NCI-H748 (cell line): ENCODE results near the gene SP3.

Experiments used
- DNase-seq: peaks from one replicate; lab custom pipeline; 2025; ENCODE audit not compliant: unreplicated experiment; lab: John Stamatoyannopoulos, UW

The SP3 gene

DNA sequence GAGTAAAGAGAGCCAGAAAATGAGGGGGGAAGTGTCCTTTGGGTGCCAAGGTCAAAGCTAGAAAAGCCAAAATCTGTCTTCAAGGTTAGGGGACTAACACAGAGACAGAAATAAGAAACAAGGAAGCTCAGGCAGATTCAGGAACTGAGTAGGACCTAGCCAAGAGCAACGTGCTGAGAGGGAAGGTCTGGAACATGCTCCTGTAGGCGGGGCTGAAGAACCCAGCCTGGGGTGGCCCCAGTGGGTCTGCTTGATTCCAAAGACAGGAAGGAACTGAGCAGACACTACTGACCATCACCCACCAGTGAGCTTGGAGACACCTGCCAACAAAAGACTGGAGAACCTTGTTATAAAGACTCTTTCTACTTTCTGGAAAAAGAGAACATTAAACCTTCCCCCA lies 105.1 kb downstream of the SP3 start:
- DNase-seq, result no peak

DNA sequence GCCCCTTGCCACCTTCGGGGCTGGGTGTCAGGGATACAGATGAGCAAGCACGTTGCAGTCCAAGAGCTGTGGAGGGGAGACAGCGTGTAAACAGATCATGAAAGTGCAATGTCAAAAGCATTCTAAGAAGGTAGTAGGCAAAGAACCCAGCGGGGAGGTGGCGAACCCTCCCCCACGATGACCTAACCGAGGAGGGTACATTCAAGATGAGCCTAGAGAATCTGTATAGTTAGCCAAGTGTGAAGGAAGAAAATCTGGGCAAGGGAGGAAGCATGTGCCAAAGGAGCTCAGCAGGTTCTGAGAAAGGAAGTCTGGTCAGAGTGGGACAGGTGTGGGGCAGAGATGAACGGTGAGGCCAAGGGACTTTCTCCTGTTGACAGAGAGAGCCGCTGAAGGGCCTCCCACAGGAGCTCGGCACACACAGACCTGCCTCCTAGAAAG lies 106.9 kb downstream of the SP3 start:
- no peak for DNase-seq
